SK-N-SH (cell line): Measurements from ENCODE around the gene ARID1B. TPM values are rescaled to one million over a fixed set of nuclear protein-coding genes. Genes with fewer than 3 reads are reported as not detected.

Source experiments
- CTCF ChIA-PET: fragments of 300-600, 350-600 bp; formaldehyde crosslinking; extraction: SDS; loops from one replicate; lab custom pipeline; 2021; lab: Yijun Ruan, JAX
- POLR2A ChIA-PET: fragments of 350-600 bp; sonication (Branson Sonifier 250); formaldehyde crosslinking; extraction: SDS; loops from one replicate; lab custom pipeline; 2020; ENCODE audit warnings: antibody characterized with exemption, inconsistent platforms; lab: Yijun Ruan, JAX
- DNase-seq: peaks from one replicate; pipeline ENCODE4 v3.0.0; 2012
- H2AFZ ChIP-seq: fragments of 200-600 bp; sonication (generic); 2 replicates; pipeline ENCODE4 v1.8.1; 2016; ENCODE audit warnings: antibody characterized with exemption, mild to moderate bottlenecking, low read depth
- H3F3A ChIP-seq: fragments of 200-600 bp; sonication (generic); replicated peaks from 2 replicates; pipeline ENCODE3; 2016; ENCODE audit warnings: antibody characterized with exemption, mild to moderate bottlenecking; ENCODE audit not compliant: insufficient read depth
- H3K27ac ChIP-seq, 2 experiments: fragments of 200-500 bp in 1 of 2; fragments of 200-600 bp in 1 of 2; sonication (Bioruptor generic) in 1 of 2; sonication (generic), shearing (Covaris generic) in 1 of 2; 2 replicates each; pipeline versions ENCODE4 v1.5.1 to v1.6.1; 2014 to 2016; ENCODE audit warnings: low read depth in 2 of 2, inconsistent platforms in 1 of 2, low read length in 1 of 2, mild to moderate bottlenecking in 1 of 2, mixed read lengths in 1 of 2
- H3K27me3 ChIP-seq: fragments of 200-600 bp; sonication (generic), shearing (Covaris generic); 2 replicates; pipeline ENCODE4 v1.6.1; 2016; ENCODE audit warnings: mixed run types; ENCODE audit not compliant: insufficient read depth
- H3K36me3 ChIP-seq, 2 experiments: fragments of 200-500 bp in 1 of 2; fragments of 200-600 bp in 1 of 2; sonication (Bioruptor generic) in 1 of 2; sonication (generic) in 1 of 2; replicated peaks in 1 of 2; 2 replicates each; pipeline versions ENCODE3 to v1.5.1; 2014 to 2016; ENCODE audit warnings: low read length in 1 of 2, mild to moderate bottlenecking in 1 of 2; ENCODE audit not compliant: insufficient read depth in 2 of 2, control insufficient read depth in 1 of 2
- H3K4me1 ChIP-seq, 2 experiments: fragments of 200-500 bp in 1 of 2; fragments of 200-600 bp in 1 of 2; sonication (Bioruptor generic) in 1 of 2; sonication (generic), shearing (Covaris generic) in 1 of 2; 2 replicates each; pipeline versions ENCODE4 v1.5.1 to v1.6.1; 2014 to 2016; ENCODE audit warnings: low read depth in 1 of 2, low read length in 1 of 2, mixed run types in 1 of 2; ENCODE audit not compliant: insufficient read depth in 2 of 2, control insufficient read depth in 1 of 2
- H3K4me2 ChIP-seq: fragments of 200-600 bp; sonication (generic), shearing (Covaris generic); 2 replicates; pipeline ENCODE4 v1.6.1; 2017; ENCODE audit warnings: mixed run types
- H3K4me3 ChIP-seq, 2 experiments: fragments of 200-500 bp in 1 of 2; fragments of 200-600 bp in 1 of 2; sonication (Bioruptor generic) in 1 of 2; sonication (generic), shearing (Covaris generic) in 1 of 2; 2 replicates each; pipeline versions ENCODE4 v1.5.1 to v1.8.1; 2014 to 2016; ENCODE audit warnings: low read depth in 2 of 2, inconsistent platforms in 1 of 2, low read length in 1 of 2, mild to moderate bottlenecking in 1 of 2, mixed read lengths in 1 of 2, moderate library complexity in 1 of 2
- H3K79me2 ChIP-seq: fragments of 200-600 bp; sonication (generic); 2 replicates; pipeline ENCODE4 v1.8.1; 2017; ENCODE audit warnings: mild to moderate bottlenecking; ENCODE audit not compliant: insufficient read depth
- H3K9ac ChIP-seq: fragments of 200-600 bp; sonication (generic); 2 replicates; pipeline ENCODE4 v1.6.1; 2017; ENCODE audit warnings: mixed run types
- H3K9me2 ChIP-seq: fragments of 200-600 bp; sonication (generic); 2 replicates; pipeline ENCODE4 v1.6.1; 2017; ENCODE audit warnings: mixed run types
- H3K9me3 ChIP-seq: fragments of 200-600 bp; sonication (generic); 2 replicates; pipeline ENCODE4 v1.6.1; 2017; ENCODE audit warnings: mixed run types, mild to moderate bottlenecking, moderate library complexity
- H4K20me1 ChIP-seq: fragments of 200-600 bp; sonication (generic); 2 replicates; pipeline ENCODE4 v1.6.1; 2017; ENCODE audit warnings: mild to moderate bottlenecking, mixed run types; ENCODE audit not compliant: insufficient read depth
- EP300 ChIP-seq, 2 experiments: IDR thresholded peaks; 2 replicates each; pipeline versions ENCODE4 v1.4.0 to v1.6.1; 2012; ENCODE audit warnings: borderline replicate concordance in 1 of 2, low read depth in 1 of 2, low read length in 1 of 2
- EZH2phosphoT487 ChIP-seq: fragments of 200-600 bp; sonication (generic); IDR thresholded peaks from 2 replicates; pipeline ENCODE4 v1.6.1; 2017; ENCODE audit warnings: low read depth, mixed run types, mild to moderate bottlenecking, antibody characterized with exemption, moderate library complexity, borderline replicate concordance
- FOSL2 ChIP-seq: IDR thresholded peaks from 2 replicates; pipeline ENCODE4 v1.4.0; 2012; ENCODE audit warnings: low read depth, mild to moderate bottlenecking, moderate library complexity, borderline replicate concordance
- FOXJ3 ChIP-seq: sonication (generic); formaldehyde crosslinking; IDR thresholded peaks from 2 replicates; pipeline ENCODE4 v1.5.1; 2020; ENCODE audit warnings: mild to moderate bottlenecking, missing genetic modification reagents
- IRF3 ChIP-seq: fragments of 150-350 bp; IDR thresholded peaks from 2 replicates; pipeline ENCODE4 v1.6.1; 2016; ENCODE audit warnings: mild to moderate bottlenecking, low read depth, low read length
- MAX ChIP-seq: IDR thresholded peaks from 2 replicates; pipeline ENCODE4 v1.4.0; 2012; ENCODE audit warnings: low read depth
- MXI1 ChIP-seq: IDR thresholded peaks from 2 replicates; pipeline ENCODE4 v1.6.1; 2012; ENCODE audit warnings: mild to moderate bottlenecking, low read depth, low read length, improper control_type of control experiment
- NRF1 ChIP-seq: IDR thresholded peaks from 2 replicates; pipeline ENCODE4 v1.6.1; 2012; ENCODE audit warnings: low read depth, mild to moderate bottlenecking, low read length
- POLR2AphosphoS5 ChIP-seq: IDR thresholded peaks from 2 replicates; pipeline ENCODE4 v1.6.1; 2012; ENCODE audit warnings: low read depth, low read length
- RAD21 ChIP-seq: IDR thresholded peaks from 2 replicates; pipeline ENCODE4 v1.6.1; 2012; ENCODE audit warnings: mild to moderate bottlenecking, low read length
- REST ChIP-seq: IDR thresholded peaks from 2 replicates; pipeline ENCODE4 v1.6.1; 2012; ENCODE audit warnings: mild to moderate bottlenecking, low read depth, low read length, moderate library complexity
- SIN3A ChIP-seq: IDR thresholded peaks from 2 replicates; pipeline ENCODE4 v1.6.1; 2012; ENCODE audit warnings: low read depth, mild to moderate bottlenecking, low read length, moderate library complexity, borderline replicate concordance
- SMC3 ChIP-seq: IDR thresholded peaks from 2 replicates; pipeline ENCODE4 v1.6.1; 2012; ENCODE audit warnings: low read depth, low read length, improper control_type of control experiment
- TAF1 ChIP-seq: IDR thresholded peaks from 2 replicates; pipeline ENCODE4 v1.6.1; 2012; ENCODE audit warnings: low read depth, mild to moderate bottlenecking, low read length, moderate library complexity, borderline replicate concordance
- TCF12 ChIP-seq: IDR thresholded peaks from 2 replicates; pipeline ENCODE4 v1.4.0; 2012
- USF1 ChIP-seq: IDR thresholded peaks from 2 replicates; pipeline ENCODE4 v1.4.0; 2012; ENCODE audit warnings: low read depth, borderline replicate concordance
- ZBTB33 ChIP-seq: IDR thresholded peaks from 2 replicates; pipeline ENCODE4 v1.4.0; 2012; ENCODE audit warnings: low read depth, borderline replicate concordance
- WGBS: methylation state at CpG from one replicate; pipeline ENCODE4 v1.1.6; 2017; ENCODE audit warnings: low lambda C conversion rate; 5-methylcytosine and 5-hydroxymethylcytosine counted together
- polyA plus RNA-seq, 3 experiments: library from polyadenylated mRNA; depleted of rRNA; stranded (reverse); fragments of >200 nt; gene quantifications; 2 replicates each; pipeline ENCODE4 v1.2.3, GENCODE V29; 2012

The ARID1B gene
- polyA plus RNA-seq, 1 of the 3 experiments (the other 2 are of a cell fraction): 13.6 TPM

- Histone ChIP-seq H3K27ac (no peak overlapping the region), H3K4me2 (no peak overlapping the region), H3K79me2 (no peaks in the 10 kb centered on the region), H3F3A (no peaks in the 10 kb centered on the region), H4K20me1 (no peaks in the 10 kb centered on the region), H3K36me3 (no peaks in the 10 kb centered on the region), H3K4me3 (no peak overlapping the region), H3K9me3 (no peaks in the 10 kb centered on the region), H3K27me3 (no peaks in the 10 kb centered on the region), H3K9me2 (no peaks in the 10 kb centered on the region), H3K9ac (no peak overlapping the region), H3K4me1 (peaks cover 0 to 19% of the 10 kb centered on the region in 2 experiments; a peak in 2 of 4 replicates), H2AFZ (no peak overlapping the region)
- DNase-seq: no peak
- ChIA-PET POLR2A (no interaction called here), CTCF (interaction anchor here (1.3 to 2.6 kb wide), 2 partner anchors 16 to 29 kb away, joined by 3 to 7 read pairs; no protein-coding TSS in a partner anchor)
- WGBS: 75% methylated on average over 13 of the region's 13 CpGs
- TF ChIP-seq NRF1 (no peak), POLR2AphosphoS5 (no peak)
Observed at GRCh38 chr6:157245436-157245835, 468.3 kb downstream of the ARID1B start.

- Histone ChIP-seq H4K20me1 (no peaks in the 10 kb centered on the region), H3K9me3 (no peaks in the 10 kb centered on the region), H3K4me3 (no peak overlapping the region), H3K79me2 (no peaks in the 10 kb centered on the region), H3K4me2 (no peak overlapping the region), H3K4me1 (peaks cover 0 to 23% of the 10 kb centered on the region in 2 experiments; a peak in 2 of 4 replicates), H3K9me2 (no peaks in the 10 kb centered on the region), H3K27me3 (no peaks in the 10 kb centered on the region), H3K9ac (no peak overlapping the region), H2AFZ (no peak overlapping the region), H3F3A (no peaks in the 10 kb centered on the region), H3K27ac (no peak overlapping the region), H3K36me3 (no peaks in the 10 kb centered on the region)
- WGBS: 72% methylated on average over 9 of the region's 21 CpGs
- ChIA-PET CTCF (no interaction called here), POLR2A (no interaction called here)
- no peak for DNase-seq
- TF ChIP-seq FOXJ3: no peak
- TF ChIP-seq RAD21: no peak
- TF ChIP-seq ZBTB33: no peak
- no peak for TF ChIP-seq USF1
- no peak for TF ChIP-seq IRF3
- TF ChIP-seq TAF1: no peak
- no peak for TF ChIP-seq EP300 (IDR thresholded peaks at IDR 0.05; ENCODE audit: borderline replicate concordance in 1 of 2, low read depth in 1 of 2, low read length in 1 of 2)
- no peak for TF ChIP-seq POLR2AphosphoS5
- no peak for TF ChIP-seq TCF12
- no peak for TF ChIP-seq SMC3
- TF ChIP-seq EZH2phosphoT487: no peak
- no peak for TF ChIP-seq SIN3A
- TF ChIP-seq FOSL2: no peak
- TF ChIP-seq REST: no peak
- no peak for TF ChIP-seq MXI1
- TF ChIP-seq MAX: no peak
- TF ChIP-seq, all 33 proteins: peak for 0
Observed at GRCh38 chr6:157246048-157246630, 469.0 kb downstream of the ARID1B start.
